ENCODE data around the gene LMBRD2. TPM values are rescaled to one million over a fixed set of nuclear protein-coding genes. Genes with fewer than 3 reads are reported as not detected.
"Not testable (repeated sequence)": the region's sequence is repeated elsewhere in the genome, so short reads cannot be mapped to it uniquely, and the experiment has no call there.

LMBRD2 gene
- total and polyA plus RNA-seq, 4 donors: 15.2 to 56.5 (median 22.9) TPM

DNA sequence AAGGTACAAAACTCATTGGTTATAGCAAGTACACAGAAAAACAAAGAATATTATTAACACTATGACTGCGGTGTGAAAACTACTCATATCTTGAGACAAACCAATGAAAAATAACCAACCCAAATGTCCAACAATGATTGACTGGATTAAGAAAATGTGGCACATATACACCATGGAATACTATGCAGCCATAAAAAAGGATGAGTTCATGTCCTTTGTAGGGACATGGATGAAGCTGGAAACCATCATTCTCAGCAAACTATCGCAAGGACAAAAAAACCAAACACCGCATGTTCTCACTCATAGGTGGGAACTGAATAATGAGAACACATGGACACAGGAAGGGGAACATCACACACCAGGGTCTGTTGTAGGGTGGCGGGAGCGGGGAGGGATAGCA, 22.0 kb downstream of the LMBRD2 start:
- not testable (repeated sequence) for H3K27ac ChIP-seq (ENCODE audit: low read depth, low read length); DNase-seq (ENCODE audit: low read depth in 4 of 6, low spot score in 6 of 6); H3K4me1 ChIP-seq (ENCODE audit: control insufficient read depth, insufficient read depth, low read length); H3K9me3 ChIP-seq (ENCODE audit: control insufficient read depth, insufficient read depth, low read length); H3K36me3 ChIP-seq (ENCODE audit: control insufficient read depth, insufficient read depth, low read length); H3K4me3 ChIP-seq (ENCODE audit: low read depth, low read length); H3K27me3 ChIP-seq (ENCODE audit: control insufficient read depth, insufficient read depth, low read length)
- no CpG with 5 or more reads among the region's 5 CpGs for WGBS (ENCODE audit: insufficient coverage)

DNA sequence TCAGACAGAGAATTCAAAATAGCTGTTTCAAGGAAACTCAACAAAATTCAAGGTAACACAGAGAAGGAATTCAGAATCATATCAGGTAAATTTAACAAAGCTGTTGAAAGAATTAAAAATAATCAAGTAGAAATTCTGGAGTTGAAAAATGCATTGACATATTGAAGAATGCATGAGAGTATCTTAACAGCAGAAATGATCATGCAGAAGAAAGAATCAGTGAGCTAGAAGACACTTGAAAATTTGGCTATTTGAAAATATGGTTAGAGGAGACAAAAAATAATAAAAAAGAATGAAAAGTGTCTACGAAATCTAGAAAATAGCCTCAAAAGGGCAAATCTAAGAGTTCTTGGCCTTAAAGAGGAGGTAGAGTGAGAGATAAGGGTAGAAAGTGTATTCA, 22.9 kb downstream of the LMBRD2 start:
- H3K27ac ChIP-seq (ENCODE audit: low read depth, low read length): no peak overlapping the region
- H3K4me3 ChIP-seq (ENCODE audit: low read depth, low read length): no peak overlapping the region
- H3K27me3 ChIP-seq (ENCODE audit: control insufficient read depth, insufficient read depth, low read length): no peaks in the 10 kb centered on the region
- DNase-seq (ENCODE audit: low read depth in 4 of 6, low spot score in 6 of 6): no peak
- no peaks in the 10 kb centered on the region for H3K36me3 ChIP-seq (ENCODE audit: control insufficient read depth, insufficient read depth, low read length)
- peaks cover 2% of the 10 kb centered on the region for H3K9me3 ChIP-seq (ENCODE audit: control insufficient read depth, insufficient read depth, low read length)
- no peaks in the 10 kb centered on the region for H3K4me1 ChIP-seq (ENCODE audit: control insufficient read depth, insufficient read depth, low read length)
- WGBS (ENCODE audit: insufficient coverage): 100% methylated on average over 1 of the region's 1 CpG

DNA sequence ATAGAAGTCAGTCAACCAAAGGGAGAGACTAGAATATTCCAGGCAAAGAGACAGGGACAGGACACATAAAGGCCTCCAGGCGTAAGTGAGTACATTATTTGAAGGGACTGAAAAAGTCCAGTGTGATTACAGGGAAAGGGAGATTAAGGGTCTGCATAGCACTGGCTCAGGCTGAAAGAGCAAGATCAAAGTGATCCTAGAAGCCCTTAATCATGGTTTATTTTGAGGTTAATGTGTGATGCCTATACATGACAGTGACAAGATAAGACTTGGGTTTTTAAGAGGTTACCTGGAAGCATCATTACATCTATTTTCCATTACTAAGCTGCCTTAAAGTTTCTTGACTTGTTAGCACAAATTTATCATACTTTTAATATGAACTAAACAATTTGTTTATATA, 25.8 kb downstream of the LMBRD2 start:
- Histone ChIP-seq H3K4me1 (ENCODE audit: control insufficient read depth, insufficient read depth, low read length) (no peaks in the 10 kb centered on the region), H3K4me3 (ENCODE audit: low read depth, low read length) (no peak overlapping the region), H3K9me3 (ENCODE audit: control insufficient read depth, insufficient read depth, low read length) (peaks cover 2% of the 10 kb centered on the region), H3K27ac (ENCODE audit: low read depth, low read length) (no peak overlapping the region), H3K27me3 (ENCODE audit: control insufficient read depth, insufficient read depth, low read length) (no peaks in the 10 kb centered on the region), H3K36me3 (ENCODE audit: control insufficient read depth, insufficient read depth, low read length) (no peaks in the 10 kb centered on the region)
- WGBS (ENCODE audit: insufficient coverage): 95% methylated on average over 1 of the region's 1 CpG
- no peak for DNase-seq (ENCODE audit: low read depth in 4 of 6, low spot score in 6 of 6)

DNA sequence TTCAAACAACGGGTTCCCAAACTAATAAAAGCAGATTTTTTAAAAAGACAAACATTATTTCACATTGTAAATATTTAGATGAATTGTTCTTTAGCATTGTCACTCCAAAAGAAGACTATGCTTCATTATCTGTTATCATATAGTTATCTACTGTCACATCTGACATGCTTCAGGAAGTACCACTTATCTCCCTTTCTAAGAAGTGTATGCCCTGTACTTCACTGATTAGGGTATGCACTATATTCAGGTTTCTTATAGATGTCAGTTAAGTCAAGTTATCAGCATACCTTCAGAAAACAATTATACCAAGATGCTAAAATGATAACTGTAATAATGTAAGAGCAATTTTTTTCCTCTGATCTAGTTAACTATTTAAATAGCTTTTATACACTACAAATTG, 40.4 kb downstream of the LMBRD2 start:
- H3K27ac ChIP-seq (ENCODE audit: low read depth, low read length): no peak overlapping the region
- H3K4me1 ChIP-seq (ENCODE audit: control insufficient read depth, insufficient read depth, low read length): no peaks in the 10 kb centered on the region
- no peak overlapping the region for H3K4me3 ChIP-seq (ENCODE audit: low read depth, low read length)
- H3K9me3 ChIP-seq (ENCODE audit: control insufficient read depth, insufficient read depth, low read length): no peaks in the 10 kb centered on the region
- no peaks in the 10 kb centered on the region for H3K27me3 ChIP-seq (ENCODE audit: control insufficient read depth, insufficient read depth, low read length)
- WGBS (ENCODE audit: insufficient coverage): no CpG with 5 or more reads among the region's 1 CpG
- DNase-seq (ENCODE audit: low read depth in 4 of 6, low spot score in 6 of 6): no peak
- H3K36me3 ChIP-seq (ENCODE audit: control insufficient read depth, insufficient read depth, low read length): peaks cover 10% of the 10 kb centered on the region

DNA sequence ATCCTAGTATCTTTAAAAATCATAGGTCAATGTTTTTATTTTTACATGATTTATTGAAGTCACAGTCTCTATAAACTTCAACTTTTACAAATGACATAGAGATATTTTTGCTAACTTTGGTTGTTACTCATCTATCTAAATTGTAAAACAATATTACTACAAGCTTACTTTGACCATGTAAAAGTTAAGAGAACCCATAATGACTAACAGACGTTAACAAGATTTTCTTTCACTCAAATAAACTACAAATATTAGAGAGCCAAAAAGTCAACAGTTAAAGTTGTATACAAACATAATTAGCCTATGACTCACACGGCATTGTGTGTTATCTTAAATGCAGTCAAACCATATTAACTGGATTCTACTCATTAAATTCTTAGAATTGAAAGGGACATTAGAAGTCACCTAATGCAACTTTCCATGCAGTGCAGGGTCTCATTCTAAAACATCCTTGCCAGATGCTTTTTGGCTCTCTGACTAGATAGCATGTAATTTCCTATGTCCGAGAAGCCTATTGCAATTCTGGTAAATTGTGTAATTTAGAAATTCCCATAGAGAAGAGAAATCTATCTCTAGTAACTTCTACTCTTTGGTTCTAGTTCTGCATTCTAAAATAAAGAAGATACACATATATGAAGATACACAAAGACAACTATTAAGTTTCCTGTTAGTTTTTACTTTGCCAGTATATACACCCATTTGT, 42.8 kb downstream of the LMBRD2 start:
- peaks cover 10% of the 10 kb centered on the region for H3K36me3 ChIP-seq (ENCODE audit: control insufficient read depth, insufficient read depth, low read length)
- H3K27ac ChIP-seq (ENCODE audit: low read depth, low read length): no peak overlapping the region
- no peak for DNase-seq (ENCODE audit: low read depth in 4 of 6, low spot score in 6 of 6)
- no peaks in the 10 kb centered on the region for H3K9me3 ChIP-seq (ENCODE audit: control insufficient read depth, insufficient read depth, low read length)
- H3K27me3 ChIP-seq (ENCODE audit: control insufficient read depth, insufficient read depth, low read length): no peaks in the 10 kb centered on the region
- no CpG with 5 or more reads among the region's 3 CpGs for WGBS (ENCODE audit: insufficient coverage)
- no peaks in the 10 kb centered on the region for H3K4me1 ChIP-seq (ENCODE audit: control insufficient read depth, insufficient read depth, low read length)
- H3K4me3 ChIP-seq (ENCODE audit: low read depth, low read length): no peak overlapping the region

DNA sequence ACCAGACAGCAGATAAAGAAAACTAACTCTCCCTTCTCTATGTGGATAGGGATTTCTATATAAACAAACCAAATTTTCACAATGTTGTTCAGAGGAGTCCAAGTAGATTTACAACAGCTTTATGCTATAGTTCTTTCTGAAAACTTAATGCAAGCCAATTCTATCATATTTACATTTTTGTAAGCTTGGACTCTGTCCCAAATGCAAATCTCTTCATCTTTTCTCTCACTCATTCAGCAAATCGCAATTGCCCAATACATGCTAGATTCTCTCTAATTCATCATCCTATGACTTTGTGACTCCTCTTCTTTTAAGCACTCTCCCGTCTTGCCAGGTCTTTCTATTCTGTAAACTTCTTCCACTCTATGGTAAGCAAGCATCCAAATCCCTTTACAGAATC, 45.9 kb downstream of the LMBRD2 start:
- no peaks in the 10 kb centered on the region for H3K27me3 ChIP-seq (ENCODE audit: control insufficient read depth, insufficient read depth, low read length)
- no peaks in the 10 kb centered on the region for H3K9me3 ChIP-seq (ENCODE audit: control insufficient read depth, insufficient read depth, low read length)
- H3K4me1 ChIP-seq (ENCODE audit: control insufficient read depth, insufficient read depth, low read length): no peaks in the 10 kb centered on the region
- peaks cover 10% of the 10 kb centered on the region for H3K36me3 ChIP-seq (ENCODE audit: control insufficient read depth, insufficient read depth, low read length)
- H3K27ac ChIP-seq (ENCODE audit: low read depth, low read length): no peak overlapping the region
- 83% methylated on average over 2 of the region's 2 CpGs for WGBS (ENCODE audit: insufficient coverage)
- H3K4me3 ChIP-seq (ENCODE audit: low read depth, low read length): no peak overlapping the region
- peak in 1 of 6 donors; percentile 6 for DNase-seq (ENCODE audit: low read depth in 4 of 6, low spot score in 6 of 6)

DNA sequence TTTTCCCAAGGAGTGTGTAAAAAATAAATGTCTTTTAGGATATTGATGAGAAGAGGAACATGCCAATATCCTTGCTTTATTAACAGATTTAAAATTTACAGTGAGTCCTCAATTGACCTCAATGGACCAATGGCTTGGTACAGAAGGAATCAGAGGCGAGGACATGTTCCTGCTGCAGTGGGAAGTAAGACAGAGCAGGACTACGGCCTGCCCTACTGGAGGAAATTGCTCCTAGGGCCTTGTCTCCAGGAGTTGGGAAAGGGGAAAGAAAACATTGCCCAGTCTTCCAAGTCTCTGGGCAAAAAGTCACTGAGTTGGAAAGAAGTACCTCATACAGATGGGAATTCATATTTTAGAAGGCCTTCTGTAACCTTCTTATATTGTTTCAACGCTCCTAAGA, 51.9 kb downstream of the LMBRD2 start:
- no peak for DNase-seq (ENCODE audit: low read depth in 4 of 6, low spot score in 6 of 6)

DNA sequence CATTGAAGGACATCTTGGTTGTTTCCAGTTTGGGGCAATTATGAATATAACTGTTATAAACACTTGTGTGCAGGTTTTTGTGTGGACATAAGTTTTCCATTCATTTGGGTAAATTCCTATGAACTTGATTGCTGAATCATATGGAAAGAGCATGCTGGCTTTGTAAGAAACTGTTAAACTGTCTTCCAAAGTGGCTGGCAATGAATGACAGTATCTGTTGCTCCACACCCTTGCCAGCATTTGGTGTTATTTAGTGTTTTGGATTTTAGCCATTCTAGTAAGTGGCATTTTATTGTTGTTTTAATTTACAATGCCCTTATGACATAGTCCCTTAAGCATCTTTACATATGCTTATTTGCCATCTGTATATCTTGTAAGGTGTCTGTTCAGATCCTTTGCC, 55.2 kb downstream of the LMBRD2 start:
- peak in 1 of 6 donors; percentile 53 for DNase-seq (ENCODE audit: low read depth in 4 of 6, low spot score in 6 of 6)
- no peaks in the 10 kb centered on the region for H3K4me1 ChIP-seq (ENCODE audit: control insufficient read depth, insufficient read depth, low read length)
- H3K9me3 ChIP-seq (ENCODE audit: control insufficient read depth, insufficient read depth, low read length): peaks cover 1% of the 10 kb centered on the region
- no peaks in the 10 kb centered on the region for H3K36me3 ChIP-seq (ENCODE audit: control insufficient read depth, insufficient read depth, low read length)
- H3K4me3 ChIP-seq (ENCODE audit: low read depth, low read length): no peak overlapping the region
- H3K27ac ChIP-seq (ENCODE audit: low read depth, low read length): no peak overlapping the region
- H3K27me3 ChIP-seq (ENCODE audit: control insufficient read depth, insufficient read depth, low read length): no peaks in the 10 kb centered on the region

More for the DNA sequence above, 51.9 kb downstream of the LMBRD2 start:
- Histone ChIP-seq H3K9me3 (ENCODE audit: control insufficient read depth, insufficient read depth, low read length) (peaks cover 1% of the 10 kb centered on the region), H3K4me3 (ENCODE audit: low read depth, low read length) (no peak overlapping the region), H3K4me1 (ENCODE audit: control insufficient read depth, insufficient read depth, low read length) (no peaks in the 10 kb centered on the region), H3K27ac (ENCODE audit: low read depth, low read length) (no peak overlapping the region), H3K27me3 (ENCODE audit: control insufficient read depth, insufficient read depth, low read length) (no peaks in the 10 kb centered on the region), H3K36me3 (ENCODE audit: control insufficient read depth, insufficient read depth, low read length) (no peaks in the 10 kb centered on the region)
- WGBS (ENCODE audit: insufficient coverage): 100% methylated on average over 2 of the region's 3 CpGs

DNA sequence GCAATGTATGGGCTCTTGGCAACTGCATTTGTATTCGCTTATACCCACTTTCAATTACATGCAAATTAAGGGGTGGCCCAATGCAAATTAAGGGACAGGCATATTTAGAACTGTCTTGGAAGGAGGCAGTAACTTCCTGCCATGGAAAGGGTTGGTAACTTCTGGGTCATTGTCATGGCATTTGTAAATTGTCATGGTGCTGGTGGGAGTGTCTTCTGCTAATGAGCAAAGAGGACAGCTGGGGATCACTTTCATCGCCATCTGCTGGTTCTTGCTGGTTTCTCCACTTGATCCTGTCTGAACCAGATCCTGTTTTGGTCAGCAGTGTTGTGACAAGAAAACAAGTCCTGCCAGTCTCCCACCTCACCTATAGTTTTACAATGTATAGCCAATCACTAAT, 61.7 kb downstream of the LMBRD2 start:
- no peak overlapping the region for H3K27ac ChIP-seq (ENCODE audit: low read depth, low read length)
- no peaks in the 10 kb centered on the region for H3K9me3 ChIP-seq (ENCODE audit: control insufficient read depth, insufficient read depth, low read length)
- H3K4me3 ChIP-seq (ENCODE audit: low read depth, low read length): no peak overlapping the region
- H3K27me3 ChIP-seq (ENCODE audit: control insufficient read depth, insufficient read depth, low read length): no peaks in the 10 kb centered on the region
- no peak for DNase-seq (ENCODE audit: low read depth in 4 of 6, low spot score in 6 of 6)
- WGBS (ENCODE audit: insufficient coverage): 69% methylated on average over 2 of the region's 2 CpGs
- no peaks in the 10 kb centered on the region for H3K4me1 ChIP-seq (ENCODE audit: control insufficient read depth, insufficient read depth, low read length)
- no peaks in the 10 kb centered on the region for H3K36me3 ChIP-seq (ENCODE audit: control insufficient read depth, insufficient read depth, low read length)

DNA sequence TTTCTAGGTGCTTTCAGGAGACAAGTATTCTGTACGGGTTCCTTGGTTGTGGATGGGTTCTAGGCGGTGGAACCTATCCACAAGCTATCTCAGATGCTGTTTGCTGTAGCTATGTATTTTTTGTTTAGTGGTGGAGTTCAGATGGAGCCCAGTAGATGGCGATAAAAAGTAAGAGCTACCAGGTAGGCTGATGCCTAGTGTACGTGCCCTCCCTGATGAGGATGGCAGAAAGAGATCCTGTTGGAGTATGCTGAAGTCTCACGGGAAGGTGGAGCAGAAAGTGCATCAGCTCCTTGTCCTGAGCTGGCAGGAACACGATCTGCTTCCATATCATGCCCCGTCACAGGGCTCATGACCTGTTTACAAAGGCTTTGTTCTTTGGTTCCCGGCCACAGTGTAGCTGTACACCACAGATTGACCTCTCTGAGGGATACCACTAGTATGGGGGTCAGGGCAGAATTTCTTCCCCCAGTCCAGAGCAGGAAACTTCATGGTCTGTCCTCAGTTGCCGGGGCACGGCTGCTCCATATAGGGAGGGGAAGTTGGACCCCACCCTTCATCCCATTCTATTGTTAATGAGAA, 72.4 kb downstream of the LMBRD2 start:
- peak in 2 of 6 donors; percentile 47 to 59 for DNase-seq (ENCODE audit: low read depth in 4 of 6, low spot score in 6 of 6)
- Histone ChIP-seq H3K4me3 (ENCODE audit: low read depth, low read length) (no peak overlapping the region), H3K4me1 (ENCODE audit: control insufficient read depth, insufficient read depth, low read length) (no peaks in the 10 kb centered on the region), H3K9me3 (ENCODE audit: control insufficient read depth, insufficient read depth, low read length) (no peaks in the 10 kb centered on the region), H3K27me3 (ENCODE audit: control insufficient read depth, insufficient read depth, low read length) (no peaks in the 10 kb centered on the region), H3K36me3 (ENCODE audit: control insufficient read depth, insufficient read depth, low read length) (no peaks in the 10 kb centered on the region), H3K27ac (ENCODE audit: low read depth, low read length) (no peak overlapping the region)
- WGBS (ENCODE audit: insufficient coverage): 31% methylated on average over 7 of the region's 10 CpGs
